Lower lobe of right lung (tissue), 2 donors: ENCODE data around the gene GPM6B. TPM values are rescaled to one million over a fixed set of nuclear protein-coding genes. Genes with fewer than 3 reads are reported as not detected.

Experiments used
- ATAC-seq, 2 donors: fragments of 200-7000 bp; cut with Tn5 transposase; one replicate each; pipeline ENCODE4 v1.9.1; 2020 to 2022; ENCODE audit warnings: mild to moderate bottlenecking in 2 of 2, moderate library complexity in 2 of 2
- DNase-seq: peaks from one replicate; pipeline ENCODE4 v3.0.0-alpha.2; 2020
- H3K27ac ChIP-seq: fragments of 200-600 bp; one replicate; pipeline ENCODE4 v1.8.0; 2022
- H3K27me3 ChIP-seq: fragments of 200-600 bp; one replicate; pipeline ENCODE4 v1.8.0; 2022; ENCODE audit warnings: low read depth
- H3K36me3 ChIP-seq: fragments of 200-600 bp; one replicate; pipeline ENCODE4 v1.8.0; 2022; ENCODE audit warnings: mild to moderate bottlenecking
- H3K4me1 ChIP-seq: fragments of 200-600 bp; one replicate; pipeline ENCODE4 v1.8.0; 2022
- H3K4me3 ChIP-seq: fragments of 200-600 bp; one replicate; pipeline ENCODE4 v1.8.0; 2022; ENCODE audit warnings: mild to moderate bottlenecking
- H3K9me3 ChIP-seq: fragments of 200-600 bp; one replicate; pipeline ENCODE4 v1.8.0; 2022
- intact Hi-C: fragments of 100-400 bp; cut with DNase I; formaldehyde crosslinking; loops from one replicate; pipeline ENCODE4 v1.11.0; 2022
- total RNA-seq: library from RNA; stranded (reverse); fragmentation: NEBNext Ultra II Directional; extraction: Animal tissue kit (Norgen Biotek cat#: 25700); gene quantifications from one replicate; pipeline ENCODE4 v1.2.1, GENCODE V29; 2021
- TF ChIP-seq, protein P1 (sequence below): fragments of 200-600 bp; IDR thresholded peaks from one replicate; pipeline ENCODE4 v1.8.0; 2022; ENCODE audit warnings: antibody characterized with exemption, mild to moderate bottlenecking
- donor health status: DM: no; HTN: yes; CAD: no; lungs with severe emphysema.

GPM6B gene
- total RNA-seq, 1 donor from 2014 or later = 21.6 TPM

DNA sequence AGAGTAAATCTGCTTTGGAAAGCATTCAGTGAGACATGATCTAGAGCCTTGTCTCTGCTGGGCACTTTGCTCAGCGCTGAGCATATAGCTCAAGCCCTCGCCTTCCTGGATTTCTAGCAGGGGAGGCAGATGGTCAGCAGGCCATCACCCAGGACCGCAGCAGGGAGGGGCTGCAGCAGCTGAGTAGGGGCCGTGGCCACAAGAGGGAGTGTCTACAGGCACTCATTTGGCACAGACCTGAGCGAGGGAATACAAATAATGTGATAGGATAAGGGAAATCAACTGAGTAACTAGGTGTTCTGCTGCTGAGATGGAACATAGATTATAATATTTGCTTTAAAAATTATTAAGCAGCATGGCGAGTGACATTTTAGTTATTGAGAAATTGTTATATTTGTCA is 52.1 kb downstream of the GPM6B start:
- ATAC-seq (peak in 1 of 2 donors; percentile 42), DNase-seq (no peak)
- Histone ChIP-seq H3K27me3 (no peaks in the 10 kb centered on the region), H3K36me3 (peaks cover 53% of the 10 kb centered on the region), H3K9me3 (no peaks in the 10 kb centered on the region), H3K4me3 (no peak overlapping the region), H3K4me1 (peaks cover 37% of the 10 kb centered on the region), H3K27ac (peak overlapping the region; percentile 53)
- intact Hi-C loops = no loop called here
- TF ChIP-seq, protein P1, sequence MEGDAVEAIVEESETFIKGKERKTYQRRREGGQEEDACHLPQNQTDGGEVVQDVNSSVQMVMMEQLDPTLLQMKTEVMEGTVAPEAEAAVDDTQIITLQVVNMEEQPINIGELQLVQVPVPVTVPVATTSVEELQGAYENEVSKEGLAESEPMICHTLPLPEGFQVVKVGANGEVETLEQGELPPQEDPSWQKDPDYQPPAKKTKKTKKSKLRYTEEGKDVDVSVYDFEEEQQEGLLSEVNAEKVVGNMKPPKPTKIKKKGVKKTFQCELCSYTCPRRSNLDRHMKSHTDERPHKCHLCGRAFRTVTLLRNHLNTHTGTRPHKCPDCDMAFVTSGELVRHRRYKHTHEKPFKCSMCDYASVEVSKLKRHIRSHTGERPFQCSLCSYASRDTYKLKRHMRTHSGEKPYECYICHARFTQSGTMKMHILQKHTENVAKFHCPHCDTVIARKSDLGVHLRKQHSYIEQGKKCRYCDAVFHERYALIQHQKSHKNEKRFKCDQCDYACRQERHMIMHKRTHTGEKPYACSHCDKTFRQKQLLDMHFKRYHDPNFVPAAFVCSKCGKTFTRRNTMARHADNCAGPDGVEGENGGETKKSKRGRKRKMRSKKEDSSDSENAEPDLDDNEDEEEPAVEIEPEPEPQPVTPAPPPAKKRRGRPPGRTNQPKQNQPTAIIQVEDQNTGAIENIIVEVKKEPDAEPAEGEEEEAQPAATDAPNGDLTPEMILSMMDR = peak; percentile 16

GRCh38 chrX:13764281-13764680 is 52.6 kb downstream of the GPM6B start:
- DNase-seq (no peak), ATAC-seq (no peak)
- Histone ChIP-seq H3K27ac (peak overlapping the region; percentile 53), H3K9me3 (no peaks in the 10 kb centered on the region), H3K36me3 (peaks cover 52% of the 10 kb centered on the region), H3K4me3 (no peak overlapping the region), H3K4me1 (peaks cover 37% of the 10 kb centered on the region), H3K27me3 (no peaks in the 10 kb centered on the region)
- intact Hi-C loops = no loop called here
- TF ChIP-seq, protein P1 = no peak

DNA sequence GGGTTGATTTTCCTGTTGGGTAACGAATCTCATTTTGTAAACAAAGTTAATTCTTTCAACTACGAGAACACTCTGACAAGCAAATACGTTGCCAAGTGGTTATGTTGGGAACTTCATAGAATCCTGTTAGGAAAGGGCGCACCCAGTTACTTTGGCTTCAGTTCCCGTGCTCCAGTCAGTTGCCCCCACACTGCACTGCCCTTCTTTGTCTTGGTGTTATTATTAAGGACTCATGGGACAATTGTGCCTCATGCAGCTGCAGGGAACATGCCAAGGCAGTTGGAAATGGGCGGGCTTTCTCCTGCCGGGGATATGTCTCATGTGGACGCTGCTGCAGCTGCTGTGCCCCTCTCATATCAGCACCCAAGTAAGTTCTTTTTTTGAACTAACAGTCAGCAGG is 53.4 kb downstream of the GPM6B start:
- TF ChIP-seq, protein P1 = no peak
- peak overlapping the region; percentile 6 for H3K4me3 ChIP-seq
- peak overlapping the region; percentile 53 for H3K27ac ChIP-seq
- DNase-seq (peak; percentile 48), ATAC-seq (peak; percentile 35 to 49)
- intact Hi-C loops = no loop called here
- peaks cover 51% of the 10 kb centered on the region for H3K36me3 ChIP-seq
- no peaks in the 10 kb centered on the region for H3K27me3 ChIP-seq
- H3K4me1 ChIP-seq = peaks cover 37% of the 10 kb centered on the region
- H3K9me3 ChIP-seq = no peaks in the 10 kb centered on the region

- peaks cover 50% of the 10 kb centered on the region for H3K36me3 ChIP-seq
- DNase-seq (no peak), ATAC-seq (no peak)
- TF ChIP-seq, protein P1 = no peak
- no peak overlapping the region for H3K27ac ChIP-seq
- H3K4me3 ChIP-seq = no peak overlapping the region
- no peaks in the 10 kb centered on the region for H3K27me3 ChIP-seq
- intact Hi-C loops = no loop called here
- H3K9me3 ChIP-seq = no peaks in the 10 kb centered on the region
- H3K4me1 ChIP-seq = peaks cover 37% of the 10 kb centered on the region
Observed at GRCh38 chrX:13761606-13762414, 55.1 kb downstream of the GPM6B start.

DNA sequence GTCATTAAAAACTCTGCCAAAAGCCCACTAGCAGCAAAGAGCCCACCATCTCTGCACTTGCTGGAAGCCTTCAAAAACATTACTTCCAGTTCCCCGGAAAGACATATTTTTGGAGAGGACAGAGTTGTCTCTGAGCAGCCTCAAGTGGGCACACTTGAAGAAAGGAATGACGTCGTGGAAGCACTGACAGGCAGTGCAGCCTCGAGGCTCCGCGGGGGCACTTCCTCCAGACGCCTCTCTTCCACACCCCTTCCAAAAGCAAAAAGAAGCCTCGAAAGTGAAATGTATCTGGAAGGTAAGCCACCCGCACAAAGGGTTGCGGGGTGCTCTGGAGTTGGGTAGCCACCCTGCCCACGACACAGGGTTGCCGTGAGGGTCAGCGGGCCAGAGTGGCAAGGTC is 56.5 kb downstream of the GPM6B start:
- Histone ChIP-seq H3K27ac (no peak overlapping the region), H3K27me3 (no peaks in the 10 kb centered on the region), H3K36me3 (peaks cover 57% of the 10 kb centered on the region), H3K9me3 (no peaks in the 10 kb centered on the region), H3K4me3 (no peak overlapping the region), H3K4me1 (peaks cover 33% of the 10 kb centered on the region)
- intact Hi-C loops = no loop called here
- DNase-seq (no peak), ATAC-seq (no peak)
- TF ChIP-seq, protein P1 = no peak
